ENCODE results near the gene IBSP. TPM values are rescaled to one million over a fixed set of nuclear protein-coding genes. Genes with fewer than 3 reads are reported as not detected.

Gene IBSP
- total RNA-seq: not detected in 2 replicates

DNA sequence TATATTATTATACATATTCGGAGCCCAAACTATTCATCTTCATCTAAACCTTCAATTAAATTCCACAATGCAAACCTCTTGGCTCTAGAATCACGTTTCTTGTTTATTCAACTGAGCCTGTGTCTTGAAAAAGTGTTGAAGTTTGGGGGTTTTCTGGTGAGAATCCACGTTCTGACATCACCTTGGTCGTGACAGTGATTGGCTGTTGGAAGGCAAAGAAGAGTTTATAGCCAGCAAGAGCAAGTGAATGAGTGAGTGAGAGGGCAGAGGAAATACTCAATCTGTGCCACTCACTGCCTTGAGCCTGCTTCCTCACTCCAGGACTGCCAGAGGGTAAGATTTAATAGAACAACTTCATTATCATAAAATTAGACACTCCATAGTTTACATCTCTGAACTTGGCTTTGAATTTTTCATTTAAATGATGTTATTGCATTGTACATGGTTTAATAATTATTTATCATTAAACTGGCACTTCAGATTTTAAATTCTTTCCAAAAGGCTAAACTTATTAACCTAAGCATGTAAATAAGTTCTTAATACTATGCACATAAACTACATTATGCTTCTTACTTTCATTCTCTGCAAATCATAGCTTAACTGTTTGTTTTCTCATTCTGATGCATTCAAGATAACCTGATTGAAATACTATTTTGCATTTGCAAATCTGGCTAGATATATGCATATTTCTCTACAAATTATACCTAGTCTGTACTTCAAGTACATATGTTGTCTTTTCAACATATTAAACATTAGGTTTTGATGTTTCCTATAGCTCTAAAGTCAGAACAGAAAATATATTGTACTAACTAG, at the start of gene IBSP:
Gene IBSP, plus strand, starts transcription at position 254 of the 813 bp plus-strand sequence. CDS start 2,808 bp downstream, outside the sequence.

DNA sequence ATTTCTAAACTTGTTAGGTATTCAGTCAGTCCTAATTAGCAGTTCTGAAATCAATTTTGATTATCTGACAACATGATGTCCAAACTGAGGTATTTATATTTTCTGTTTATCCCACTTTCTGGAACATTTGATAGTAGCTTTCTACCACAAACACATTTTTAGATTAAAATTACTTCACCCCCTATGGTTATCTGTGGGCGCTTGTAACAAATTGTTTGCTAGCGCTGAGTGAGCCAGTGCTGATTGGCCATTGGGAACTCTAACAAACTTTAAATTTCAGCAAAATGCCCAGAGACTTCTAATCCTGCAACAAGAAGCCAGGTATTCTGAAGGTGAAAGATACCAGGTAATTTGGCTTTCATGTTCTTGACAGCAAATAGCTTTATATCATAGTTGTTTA, 33.3 kb downstream of the IBSP start, which contains the start of gene MEPE:
Gene MEPE, plus strand, starts transcription at position 301 of the 400 bp plus-strand sequence. CDS start 1,746 bp downstream, outside the sequence.

Other genes starting within 250 kb of the IBSP start
- not detected in 2 replicates for gene DSPP, start 191.0 kb upstream of the IBSP start, total RNA-seq
- not detected in 2 replicates for gene DMP1, start 149.3 kb upstream of the IBSP start, total RNA-seq
- gene MEPE, start 33.4 kb downstream of the IBSP start, total RNA-seq: not detected in 2 replicates
- not detected in 2 replicates for gene SPP1, start 176.2 kb downstream of the IBSP start, total RNA-seq
- gene PKD2, start 208.1 kb downstream of the IBSP start, total RNA-seq: 23.9 and 26.4 TPM in 2 replicates

Measured in dermis lymphatic vessel endothelial cell (primary cell).